Activated T-helper 9 cell treated with anti-CD3 and anti-CD28 coated beads, Interleukin-2, amount 50 U/mL, for 16 hours (primary cell): Measurements from ENCODE around the gene DHRS7B.

Source experiments
- DNase-seq: peaks from one replicate; pipeline ENCODE4 v3.0.0-alpha.2; 2020; ENCODE audit warnings: low read depth

Gene DHRS7B

GRCh38 chr17:21157586-21158370 is 31.0 kb downstream of the DHRS7B start:
- DNase-seq: no peak

- no peak for DNase-seq
Observed at GRCh38 chr17:21160401-21160800, 33.6 kb downstream of the DHRS7B start.

DNA sequence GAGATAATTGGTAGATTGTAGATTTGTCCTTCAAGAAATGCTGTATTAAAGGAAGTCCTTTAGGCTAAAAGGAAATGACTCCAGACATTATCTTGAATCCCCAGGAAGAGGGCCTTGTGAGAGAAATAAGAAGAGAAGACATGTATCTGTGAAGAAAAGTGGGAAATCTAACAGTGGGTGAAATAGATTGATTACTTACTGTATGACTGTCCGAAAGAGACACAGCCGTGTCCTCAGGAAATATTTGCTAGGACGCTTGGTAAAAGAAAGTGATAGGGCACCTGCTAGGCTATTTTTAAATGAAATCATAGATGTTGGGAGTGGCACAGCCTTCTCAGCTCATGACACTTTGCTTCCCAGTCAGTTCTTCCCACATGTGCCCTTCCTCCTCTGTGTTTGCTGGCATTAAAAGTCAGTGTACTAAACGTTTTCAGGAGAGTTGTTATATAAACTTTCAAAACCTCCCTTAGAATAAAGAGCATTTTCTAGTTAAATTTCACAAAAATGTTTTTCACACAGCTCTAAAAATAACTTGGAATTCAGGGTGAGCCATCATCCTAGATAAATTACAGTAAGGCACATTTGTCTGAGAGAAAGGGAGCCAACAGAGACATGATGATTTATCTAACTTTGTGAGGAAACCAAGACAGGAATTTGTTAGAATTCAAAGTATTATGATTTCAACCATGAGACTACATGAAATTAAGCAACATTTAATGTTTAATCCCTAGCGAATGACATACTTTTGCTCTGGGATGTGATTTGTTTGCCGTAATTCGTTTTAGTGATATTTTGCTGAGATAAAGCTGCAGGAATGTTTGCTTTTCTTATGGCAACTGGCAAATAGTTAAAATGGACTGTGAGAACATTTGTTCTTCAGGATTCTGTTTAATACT is 35.0 kb downstream of the DHRS7B start:
- no peak for DNase-seq

DNA sequence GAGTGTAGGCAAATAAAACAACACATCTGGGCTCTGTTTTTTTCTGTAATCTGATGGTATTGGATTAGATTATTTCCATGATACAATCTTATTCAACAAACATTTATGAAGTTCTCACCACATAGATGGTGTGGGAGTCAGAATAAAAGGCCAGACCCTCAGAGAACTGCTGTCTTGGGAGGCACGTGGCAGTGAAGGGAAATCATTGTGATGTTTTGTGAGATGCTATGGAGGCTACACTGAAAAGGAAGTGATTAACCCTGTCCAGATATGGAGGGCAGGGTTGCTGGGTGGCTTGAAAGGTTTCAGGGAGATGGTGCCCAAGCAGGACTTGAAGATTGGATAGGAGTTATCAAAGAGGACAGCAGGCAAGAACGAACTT is 35.6 kb downstream of the DHRS7B start:
- DNase-seq: no peak

- no peak for DNase-seq
Observed at GRCh38 chr17:21163101-21163500, 36.3 kb downstream of the DHRS7B start.

DNA sequence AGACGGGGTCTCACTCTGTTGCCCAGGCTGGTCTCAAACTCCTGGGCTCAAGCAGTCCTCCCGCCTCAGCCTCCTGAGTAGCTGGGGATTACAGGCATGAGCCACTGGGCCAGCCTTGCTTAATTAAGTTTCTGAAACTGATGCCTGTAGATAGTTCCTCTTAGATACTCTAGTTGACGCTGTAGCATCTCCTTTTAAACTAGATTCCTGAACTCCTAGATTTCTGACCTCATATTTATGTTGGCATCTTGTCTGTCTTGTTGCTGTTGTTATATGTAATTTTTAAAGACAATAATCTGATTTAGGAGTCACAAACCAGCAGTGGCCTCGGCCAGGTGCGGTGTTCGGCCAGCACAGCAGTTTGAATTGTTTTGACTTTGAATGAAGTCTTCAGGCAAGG is 37.5 kb downstream of the DHRS7B start:
- no peak for DNase-seq

GRCh38 chr17:21164620-21165019 is 37.9 kb downstream of the DHRS7B start:
- no peak for DNase-seq

DNA sequence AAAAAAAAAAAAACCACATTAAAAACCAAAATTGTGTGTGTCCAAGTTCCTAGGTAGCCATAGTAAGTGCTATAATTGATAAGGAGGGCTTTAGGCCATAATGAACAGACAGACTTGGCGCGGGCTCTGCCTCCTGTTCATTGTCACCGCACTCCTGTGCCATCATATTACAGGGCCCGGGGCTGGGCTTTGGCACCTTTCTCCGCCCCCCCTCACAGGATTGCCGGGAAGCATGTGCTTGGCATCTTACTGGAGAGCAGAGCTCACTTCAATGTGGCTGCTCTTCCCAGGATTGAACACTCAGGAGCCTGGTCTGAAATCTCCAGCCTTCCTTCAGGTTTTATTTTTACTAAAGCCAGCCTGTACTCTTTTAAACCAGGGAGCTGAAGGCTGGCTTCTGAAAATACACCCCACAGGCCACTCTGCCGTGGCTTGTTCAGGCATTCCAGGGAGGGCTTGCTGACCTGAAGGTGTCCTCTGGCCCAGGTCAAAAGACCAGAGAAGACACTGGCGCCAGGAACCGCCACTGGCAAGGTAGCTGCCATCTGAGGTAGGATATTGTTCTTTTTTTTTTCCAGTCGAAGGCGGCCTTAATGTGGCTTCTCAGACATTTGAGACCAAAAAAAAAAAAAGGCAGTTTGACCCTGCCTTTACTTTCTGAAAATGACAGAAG is 39.3 kb downstream of the DHRS7B start:
- no peak for DNase-seq

DNA sequence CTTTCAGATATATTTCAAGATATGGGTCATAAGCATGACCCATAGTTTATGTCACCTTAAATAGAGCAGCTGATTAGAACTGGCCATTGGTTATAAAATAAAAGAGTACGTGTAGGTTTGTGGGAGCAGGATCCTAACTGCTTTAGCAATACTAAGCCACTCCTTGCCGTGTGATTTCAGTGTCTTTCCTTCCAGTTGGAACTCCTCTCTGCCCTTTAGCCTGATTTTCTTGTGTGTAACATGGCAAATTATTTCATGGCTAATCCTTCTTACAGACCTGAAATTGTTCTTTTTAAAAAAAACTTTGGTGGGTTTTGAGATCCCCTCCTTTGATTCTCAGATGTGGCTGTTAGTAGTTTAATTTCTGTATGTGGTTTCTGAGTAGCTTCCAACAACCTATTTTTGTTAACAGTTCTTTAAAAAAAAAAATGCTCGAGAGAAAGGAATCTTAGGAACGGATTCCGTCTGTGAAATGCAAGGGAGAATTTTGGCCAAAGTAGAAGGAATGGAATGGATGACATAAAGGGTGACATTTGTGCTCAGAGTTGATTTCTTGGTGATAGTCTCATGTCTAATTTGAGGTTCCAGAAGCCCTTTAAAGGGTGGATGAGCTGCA is 39.9 kb downstream of the DHRS7B start:
- DNase-seq: no peak

- no peak for DNase-seq
Observed at GRCh38 chr17:21167303-21167702, 40.5 kb downstream of the DHRS7B start.

DNA sequence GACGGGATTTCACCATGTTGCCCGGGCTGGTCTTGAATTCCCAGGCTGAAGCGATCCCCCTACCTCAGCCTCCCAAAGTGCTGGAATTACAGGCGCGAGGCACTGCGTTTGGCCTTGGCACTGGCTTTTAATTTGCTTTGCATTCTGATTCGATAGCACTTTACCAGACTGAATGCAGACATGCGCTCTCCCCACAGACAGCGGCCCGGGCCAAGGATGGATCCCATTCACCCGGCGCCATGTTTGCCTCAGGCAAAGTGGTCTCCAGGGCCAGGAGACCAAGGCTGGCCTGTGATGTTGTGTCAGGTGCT is 41.7 kb downstream of the DHRS7B start:
- no peak for DNase-seq

DNA sequence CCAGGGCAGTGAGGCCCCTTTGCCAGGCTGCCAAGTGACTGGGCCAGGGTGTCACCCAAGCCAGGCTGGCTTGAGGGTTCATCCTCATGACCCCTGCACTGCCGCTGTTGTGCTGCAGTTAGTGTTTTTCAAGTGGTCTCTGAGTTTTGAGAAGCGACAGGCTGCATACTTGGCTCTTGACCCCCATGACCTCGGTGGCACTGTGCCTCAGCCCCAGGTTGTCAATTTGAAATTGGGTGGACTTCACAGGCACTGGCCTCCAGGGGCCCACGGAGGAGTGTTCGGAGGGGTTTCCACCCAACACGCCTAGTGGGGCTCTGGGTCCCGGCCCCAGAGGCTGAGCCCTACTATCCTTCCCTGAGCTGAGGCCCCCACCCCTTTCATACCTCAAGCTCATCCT is 42.7 kb downstream of the DHRS7B start:
- no peak for DNase-seq

- no peak for DNase-seq
Observed at GRCh38 chr17:21170809-21171208, 44.0 kb downstream of the DHRS7B start.

DNA sequence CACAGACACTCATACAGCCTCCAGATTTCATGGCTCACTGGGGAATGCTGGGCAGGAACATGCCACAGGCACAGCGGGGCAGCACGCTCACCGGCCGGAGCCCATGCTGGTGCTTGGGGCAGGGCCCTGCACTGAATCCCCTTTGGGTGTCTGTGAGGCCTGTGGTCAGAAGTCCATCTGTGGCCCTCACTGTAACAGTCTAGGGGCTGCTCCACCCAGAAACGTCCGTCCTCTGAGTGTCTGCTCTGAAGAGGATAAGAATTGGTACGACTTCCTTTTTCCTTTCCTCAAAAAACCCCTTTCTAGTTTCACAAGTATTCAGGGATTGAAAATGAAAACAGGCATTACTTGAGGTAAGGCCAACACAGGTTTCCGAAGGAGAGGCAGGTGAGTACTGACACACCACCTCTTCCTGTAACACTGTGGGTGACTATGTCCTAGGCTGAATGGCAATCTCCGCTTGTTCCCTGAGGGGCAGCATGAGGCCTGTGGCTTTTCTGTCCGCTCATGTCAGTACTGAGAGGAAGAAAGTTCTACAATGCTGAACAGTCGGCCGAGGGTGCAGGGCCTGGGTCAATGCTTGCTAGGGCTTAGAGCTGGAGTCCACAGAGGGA is 44.7 kb downstream of the DHRS7B start:
- DNase-seq: no peak

GRCh38 chr17:21171970-21172510 is 45.3 kb downstream of the DHRS7B start:
- no peak for DNase-seq

GRCh38 chr17:21172846-21173245 is 46.1 kb downstream of the DHRS7B start:
- no peak for DNase-seq

DNA sequence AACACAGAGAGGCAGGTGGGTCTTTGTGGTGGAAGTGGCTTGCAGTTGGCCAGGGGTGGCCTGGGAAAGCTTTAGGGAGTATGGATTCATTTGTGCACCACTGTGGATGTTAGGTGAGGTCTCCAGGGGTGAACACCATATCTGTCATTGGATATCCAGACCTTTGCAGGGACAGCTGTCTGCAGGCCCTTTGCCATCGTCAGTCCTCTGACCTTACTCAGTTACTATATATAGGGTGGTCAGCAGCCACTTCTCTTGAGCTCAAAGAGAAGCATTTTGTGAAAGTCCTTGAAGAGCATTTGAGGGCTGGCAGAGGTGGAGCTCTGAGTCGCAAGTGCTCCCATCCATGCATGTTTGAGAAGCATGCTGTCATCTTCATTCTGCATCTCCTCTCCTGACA is 46.8 kb downstream of the DHRS7B start:
- DNase-seq: no peak

GRCh38 chr17:21174186-21174585 is 47.4 kb downstream of the DHRS7B start:
- DNase-seq: no peak

- no peak for DNase-seq
Observed at GRCh38 chr17:21174713-21175112, 47.9 kb downstream of the DHRS7B start.

DNA sequence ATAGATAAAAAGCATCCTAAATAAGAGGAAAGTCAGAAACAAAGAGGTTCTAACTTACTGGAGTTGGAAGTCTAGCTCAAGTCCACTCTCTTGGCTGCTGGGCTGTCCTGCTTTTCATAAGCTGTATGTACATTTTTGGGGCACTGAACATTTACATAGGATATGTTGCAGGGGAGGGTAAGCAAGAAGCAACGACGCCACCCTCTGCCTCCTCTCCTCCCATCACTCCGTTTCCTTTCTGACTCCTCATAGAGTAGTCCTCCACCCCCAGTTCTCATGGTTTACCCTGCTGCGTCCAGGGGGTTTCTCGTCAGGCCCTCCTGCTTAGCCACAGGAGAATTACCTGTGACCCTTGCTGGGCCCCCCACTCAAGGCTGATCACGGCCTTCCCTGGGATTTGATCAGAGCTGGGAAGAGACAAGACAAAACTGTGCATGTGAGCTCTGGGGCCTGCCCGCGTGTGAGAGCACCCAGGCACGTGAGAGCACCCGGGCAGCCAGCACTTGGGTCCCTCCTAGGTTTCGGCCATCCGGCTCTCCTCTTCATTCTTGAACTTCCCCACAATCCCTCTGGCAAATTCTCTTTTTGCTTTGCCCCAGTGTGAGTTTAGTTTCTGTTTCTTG is 50.1 kb downstream of the DHRS7B start:
- DNase-seq: no peak

DNA sequence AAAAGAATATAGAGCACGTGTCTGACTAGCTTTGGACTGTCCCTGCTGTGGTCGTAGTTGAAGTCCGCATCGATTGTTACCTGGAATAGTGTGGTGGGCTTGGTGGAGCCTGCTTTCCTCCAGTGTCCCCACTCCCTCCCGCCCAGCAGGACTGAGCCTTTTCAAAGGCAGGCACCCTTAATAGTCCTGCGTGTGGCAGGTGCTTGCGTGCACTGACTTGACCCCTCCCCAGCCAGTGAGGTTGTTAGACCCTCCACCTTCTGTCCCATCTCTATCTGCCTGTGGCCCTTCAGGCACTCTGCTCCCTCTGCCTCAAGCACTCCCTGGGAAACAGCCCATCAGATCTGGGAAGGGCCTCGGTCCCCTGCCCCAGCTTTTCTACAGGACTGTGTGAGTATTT is 50.6 kb downstream of the DHRS7B start:
- no peak for DNase-seq
